SK-N-SH treated with all-trans-retinoic acid at 6 μM for 48 hours (cell line): ENCODE data around the gene CPLANE2.

Source experiments
- TF ChIP-seq, protein P1 (sequence below): fragments of 250-450 bp; sonication (Bioruptor Pico); IDR thresholded peaks from 2 replicates; pipeline ENCODE4 v1.5.0; 2020; ENCODE audit warnings: mild to moderate bottlenecking, moderate library complexity
- TF ChIP-seq, protein P2 (sequence below): fragments of 250-450 bp; sonication (Bioruptor Pico); IDR thresholded peaks from 2 replicates; pipeline ENCODE4 v1.8.0; 2021; ENCODE audit warnings: low read depth, mild to moderate bottlenecking, moderate library complexity, borderline replicate concordance

DNA sequence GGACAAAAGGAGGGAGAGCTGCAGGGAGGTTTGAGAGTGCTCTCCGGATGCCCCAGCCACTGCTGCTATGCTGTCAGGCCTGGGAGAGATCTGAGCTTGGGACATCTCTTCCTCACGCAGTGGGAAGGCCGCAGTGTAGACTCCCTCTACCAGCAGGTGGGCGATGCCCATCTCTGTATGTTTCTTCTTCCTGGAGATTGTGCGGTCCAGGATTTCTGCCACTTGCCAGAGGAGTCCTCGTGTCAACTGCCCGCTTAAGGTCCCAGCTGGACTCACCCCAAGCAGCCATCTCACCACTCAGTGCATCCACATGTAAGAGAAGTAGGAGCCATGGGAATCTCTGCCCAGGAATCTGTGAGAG is 10.9 kb downstream of the CPLANE2 start:
- TF ChIP-seq, protein P1, sequence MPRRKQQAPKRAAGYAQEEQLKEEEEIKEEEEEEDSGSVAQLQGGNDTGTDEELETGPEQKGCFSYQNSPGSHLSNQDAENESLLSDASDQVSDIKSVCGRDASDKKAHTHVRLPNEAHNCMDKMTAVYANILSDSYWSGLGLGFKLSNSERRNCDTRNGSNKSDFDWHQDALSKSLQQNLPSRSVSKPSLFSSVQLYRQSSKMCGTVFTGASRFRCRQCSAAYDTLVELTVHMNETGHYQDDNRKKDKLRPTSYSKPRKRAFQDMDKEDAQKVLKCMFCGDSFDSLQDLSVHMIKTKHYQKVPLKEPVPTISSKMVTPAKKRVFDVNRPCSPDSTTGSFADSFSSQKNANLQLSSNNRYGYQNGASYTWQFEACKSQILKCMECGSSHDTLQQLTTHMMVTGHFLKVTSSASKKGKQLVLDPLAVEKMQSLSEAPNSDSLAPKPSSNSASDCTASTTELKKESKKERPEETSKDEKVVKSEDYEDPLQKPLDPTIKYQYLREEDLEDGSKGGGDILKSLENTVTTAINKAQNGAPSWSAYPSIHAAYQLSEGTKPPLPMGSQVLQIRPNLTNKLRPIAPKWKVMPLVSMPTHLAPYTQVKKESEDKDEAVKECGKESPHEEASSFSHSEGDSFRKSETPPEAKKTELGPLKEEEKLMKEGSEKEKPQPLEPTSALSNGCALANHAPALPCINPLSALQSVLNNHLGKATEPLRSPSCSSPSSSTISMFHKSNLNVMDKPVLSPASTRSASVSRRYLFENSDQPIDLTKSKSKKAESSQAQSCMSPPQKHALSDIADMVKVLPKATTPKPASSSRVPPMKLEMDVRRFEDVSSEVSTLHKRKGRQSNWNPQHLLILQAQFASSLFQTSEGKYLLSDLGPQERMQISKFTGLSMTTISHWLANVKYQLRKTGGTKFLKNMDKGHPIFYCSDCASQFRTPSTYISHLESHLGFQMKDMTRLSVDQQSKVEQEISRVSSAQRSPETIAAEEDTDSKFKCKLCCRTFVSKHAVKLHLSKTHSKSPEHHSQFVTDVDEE (CRISPR knock-in tag) = no peak
- TF ChIP-seq, protein P2, sequence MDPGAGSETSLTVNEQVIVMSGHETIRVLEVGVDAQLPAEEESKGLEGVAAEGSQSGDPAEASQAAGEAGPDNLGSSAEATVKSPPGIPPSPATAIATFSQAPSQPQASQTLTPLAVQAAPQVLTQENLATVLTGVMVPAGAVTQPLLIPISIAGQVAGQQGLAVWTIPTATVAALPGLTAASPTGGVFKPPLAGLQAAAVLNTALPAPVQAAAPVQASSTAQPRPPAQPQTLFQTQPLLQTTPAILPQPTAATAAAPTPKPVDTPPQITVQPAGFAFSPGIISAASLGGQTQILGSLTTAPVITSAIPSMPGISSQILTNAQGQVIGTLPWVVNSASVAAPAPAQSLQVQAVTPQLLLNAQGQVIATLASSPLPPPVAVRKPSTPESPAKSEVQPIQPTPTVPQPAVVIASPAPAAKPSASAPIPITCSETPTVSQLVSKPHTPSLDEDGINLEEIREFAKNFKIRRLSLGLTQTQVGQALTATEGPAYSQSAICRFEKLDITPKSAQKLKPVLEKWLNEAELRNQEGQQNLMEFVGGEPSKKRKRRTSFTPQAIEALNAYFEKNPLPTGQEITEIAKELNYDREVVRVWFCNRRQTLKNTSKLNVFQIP (CRISPR knock-in tag) = no peak
